Coronary artery (tissue), 2 donors: ENCODE results near the gene RAD52.

Source experiments
- DNase-seq: peaks from one replicate; pipeline ENCODE4 v3.0.0-alpha.2; 2017; ENCODE audit warnings: low spot score
- H3K27ac ChIP-seq, 2 donors: fragments of 200-600 bp; sonication (generic); one replicate each; pipeline ENCODE4 v1.5.1; 2016 to 2019
- H3K4me3 ChIP-seq: fragments of 200-600 bp; sonication (generic); 2 replicates; pipeline ENCODE4 v1.5.1; 2016; ENCODE audit warnings: mild to moderate bottlenecking, moderate library complexity
- TF ChIP-seq, protein P1 (sequence below): fragments of 200-600 bp; sonication (generic); IDR thresholded peaks from one replicate; pipeline ENCODE4 v1.5.1; 2019; ENCODE audit warnings: antibody characterized with exemption

RAD52 gene

DNA sequence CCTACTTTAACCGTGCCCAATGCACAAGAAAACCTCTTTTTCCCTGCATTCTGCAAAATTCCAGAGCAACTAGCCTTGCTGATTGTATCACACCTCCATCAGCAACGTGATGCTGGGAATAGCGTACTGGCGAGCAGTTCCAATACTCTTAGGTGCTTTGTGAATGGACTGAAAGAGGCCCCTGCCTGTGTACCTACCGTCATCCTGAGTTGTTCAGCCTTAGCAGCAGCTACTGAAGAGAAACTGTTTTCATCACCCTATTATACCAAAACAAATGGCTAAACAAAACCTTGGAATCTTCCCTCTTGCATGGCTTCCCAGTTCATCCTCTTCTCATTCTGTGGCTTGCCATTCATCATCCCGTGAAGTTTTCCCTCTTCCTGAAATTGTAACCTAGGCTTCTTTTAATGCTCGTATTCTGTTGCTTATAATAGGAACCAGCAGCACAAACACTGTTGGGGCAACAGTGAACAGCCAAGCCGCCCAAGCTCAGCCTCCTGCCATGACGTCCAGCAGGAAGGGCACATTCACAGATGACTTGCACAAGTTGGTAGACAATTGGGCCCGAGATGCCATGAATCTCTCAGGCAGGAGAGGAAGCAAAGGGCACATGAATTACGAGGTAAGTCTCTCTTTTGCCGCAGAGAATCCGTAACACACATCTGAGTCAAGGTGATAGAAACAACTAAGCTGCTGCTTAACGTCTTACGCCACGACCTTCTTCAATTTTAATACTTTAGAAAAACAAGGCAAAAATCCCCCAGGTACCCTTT lies 41.9 kb downstream of the RAD52 start:
- H3K4me3 ChIP-seq = no peak overlapping the region
- no peak overlapping the region for H3K27ac ChIP-seq
- TF ChIP-seq, protein P1, sequence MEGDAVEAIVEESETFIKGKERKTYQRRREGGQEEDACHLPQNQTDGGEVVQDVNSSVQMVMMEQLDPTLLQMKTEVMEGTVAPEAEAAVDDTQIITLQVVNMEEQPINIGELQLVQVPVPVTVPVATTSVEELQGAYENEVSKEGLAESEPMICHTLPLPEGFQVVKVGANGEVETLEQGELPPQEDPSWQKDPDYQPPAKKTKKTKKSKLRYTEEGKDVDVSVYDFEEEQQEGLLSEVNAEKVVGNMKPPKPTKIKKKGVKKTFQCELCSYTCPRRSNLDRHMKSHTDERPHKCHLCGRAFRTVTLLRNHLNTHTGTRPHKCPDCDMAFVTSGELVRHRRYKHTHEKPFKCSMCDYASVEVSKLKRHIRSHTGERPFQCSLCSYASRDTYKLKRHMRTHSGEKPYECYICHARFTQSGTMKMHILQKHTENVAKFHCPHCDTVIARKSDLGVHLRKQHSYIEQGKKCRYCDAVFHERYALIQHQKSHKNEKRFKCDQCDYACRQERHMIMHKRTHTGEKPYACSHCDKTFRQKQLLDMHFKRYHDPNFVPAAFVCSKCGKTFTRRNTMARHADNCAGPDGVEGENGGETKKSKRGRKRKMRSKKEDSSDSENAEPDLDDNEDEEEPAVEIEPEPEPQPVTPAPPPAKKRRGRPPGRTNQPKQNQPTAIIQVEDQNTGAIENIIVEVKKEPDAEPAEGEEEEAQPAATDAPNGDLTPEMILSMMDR = no peak

DNA sequence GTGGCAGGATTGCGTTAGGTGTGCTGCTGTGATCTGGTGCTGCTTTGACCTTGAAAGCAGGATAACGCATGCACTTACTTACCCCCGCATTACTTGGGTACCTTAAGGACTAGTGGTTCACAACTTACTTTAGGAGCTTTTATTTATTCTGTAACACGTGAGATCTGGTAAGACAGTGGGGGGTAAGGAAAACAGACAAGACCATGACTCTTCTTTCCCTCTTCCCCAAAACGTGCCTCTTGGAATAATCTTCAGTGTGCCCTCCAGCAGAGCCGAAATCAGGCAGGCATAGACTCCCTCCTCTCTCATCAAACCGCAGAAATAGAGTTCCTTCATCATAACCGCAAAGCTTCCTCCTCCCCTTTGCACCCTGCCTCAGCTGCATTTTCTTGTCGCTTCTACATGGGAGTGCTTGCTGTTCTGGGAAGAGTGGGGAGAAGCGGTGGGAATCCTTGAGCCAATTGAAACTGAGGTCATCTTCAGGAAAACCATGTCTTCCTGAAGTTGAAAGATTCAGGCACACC lies 43.4 kb downstream of the RAD52 start:
- no peak overlapping the region for H3K4me3 ChIP-seq
- TF ChIP-seq, protein P1 = no peak
- no peak overlapping the region for H3K27ac ChIP-seq
- DNase-seq = no peak

More for the DNA sequence above, 41.9 kb downstream of the RAD52 start:
- DNase-seq = no peak

DNA sequence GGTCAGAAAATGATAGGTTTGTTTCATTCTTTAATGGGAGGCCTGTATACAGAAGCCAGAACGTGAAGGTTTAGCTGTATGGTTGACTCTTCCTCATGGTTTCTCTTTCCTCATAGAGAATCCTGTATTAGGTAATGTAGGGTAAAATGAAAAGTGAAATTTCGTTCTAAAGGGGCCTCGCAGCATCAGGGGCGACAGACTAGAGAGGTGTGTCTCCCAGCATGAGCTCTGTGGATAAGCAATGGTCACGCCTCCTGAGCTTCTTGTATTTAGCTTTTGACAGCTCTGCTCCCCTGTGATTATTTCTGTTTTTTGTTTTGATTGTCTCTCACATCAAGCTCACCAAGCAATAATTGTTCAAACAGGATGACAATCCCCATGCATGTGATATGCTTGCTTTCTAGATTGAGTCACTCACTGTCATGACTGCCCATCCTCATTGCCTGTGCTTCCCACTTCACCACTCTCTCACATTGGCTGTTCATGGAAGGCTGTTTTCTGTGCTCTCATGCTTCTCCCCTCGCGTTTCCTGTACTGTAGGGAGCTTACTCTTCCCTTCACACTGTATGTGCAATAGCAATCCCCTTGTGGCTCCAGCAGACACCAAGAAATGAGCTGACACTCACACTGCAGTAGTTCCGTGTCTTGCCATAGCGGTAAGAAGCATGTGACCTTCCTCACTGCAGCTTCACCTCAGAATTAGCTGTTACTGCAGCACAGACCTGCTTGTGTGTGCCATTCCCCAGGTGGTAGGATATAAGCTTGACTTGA lies 44.0 kb downstream of the RAD52 start:
- DNase-seq = no peak
- Histone ChIP-seq H3K27ac (no peak overlapping the region), H3K4me3 (no peak overlapping the region)
- TF ChIP-seq, protein P1 = no peak

DNA sequence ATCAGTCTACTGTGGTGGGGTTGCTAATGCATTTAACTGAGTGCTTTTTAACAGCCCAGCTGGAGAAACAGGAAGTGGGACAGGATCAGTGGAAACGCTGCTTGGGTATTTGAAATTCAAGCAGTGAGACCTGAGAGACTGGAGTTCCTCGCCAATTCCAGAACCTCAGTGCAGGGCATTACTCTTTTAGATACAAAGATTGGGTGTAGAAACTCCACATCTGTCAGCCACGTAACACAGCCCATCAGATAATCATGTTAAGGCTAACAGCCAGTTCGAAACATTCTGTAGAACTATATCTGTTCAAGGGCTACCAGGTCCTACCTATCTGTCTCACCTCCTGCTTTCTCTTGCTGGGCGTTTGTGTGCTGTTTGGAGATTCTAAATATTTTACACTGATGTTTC lies 45.5 kb downstream of the RAD52 start:
- DNase-seq = no peak
- TF ChIP-seq, protein P1 = no peak
- Histone ChIP-seq H3K4me3 (no peak overlapping the region), H3K27ac (no peak overlapping the region)

DNA sequence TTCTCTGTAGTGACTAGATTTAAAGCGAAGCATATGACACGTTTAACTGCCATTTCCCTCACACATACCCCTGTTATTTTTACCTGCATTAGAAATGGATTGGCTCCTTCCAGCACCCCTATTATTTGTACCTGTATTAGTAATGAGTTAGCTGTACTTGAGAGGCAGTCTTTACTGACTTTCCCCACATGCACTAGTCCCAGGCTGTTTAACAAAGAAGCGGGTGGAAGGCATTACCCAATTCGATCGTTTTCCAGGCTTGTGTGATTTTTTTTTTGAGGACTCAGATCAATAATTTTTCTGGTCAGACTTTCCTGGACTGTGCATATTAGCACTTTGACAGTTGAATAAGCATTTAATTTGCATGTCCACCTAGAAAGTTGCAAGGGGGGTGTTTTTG lies 46.4 kb downstream of the RAD52 start:
- H3K27ac ChIP-seq = no peak overlapping the region
- no peak overlapping the region for H3K4me3 ChIP-seq
- no peak for DNase-seq
- TF ChIP-seq, protein P1 = no peak

DNA sequence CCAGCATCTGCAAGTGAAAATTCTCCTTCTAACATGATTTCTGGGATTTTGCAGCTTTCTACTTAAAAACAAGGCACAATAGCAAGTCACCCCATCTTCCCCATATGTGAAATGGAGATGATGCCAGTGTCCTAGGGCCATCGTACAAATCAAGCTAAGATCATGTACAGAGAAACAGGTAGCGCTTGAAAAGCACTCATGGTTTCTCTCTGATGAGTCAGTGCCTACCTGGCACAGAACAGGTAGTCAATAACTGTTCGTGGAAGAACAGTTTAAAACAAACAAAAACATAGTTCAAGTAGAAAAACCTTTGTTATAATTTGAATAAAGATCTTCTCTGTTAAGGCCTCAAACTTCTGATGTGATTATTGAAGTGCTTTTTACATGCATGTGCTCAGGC lies 46.9 kb downstream of the RAD52 start:
- TF ChIP-seq, protein P1 = no peak
- no peak overlapping the region for H3K4me3 ChIP-seq
- no peak overlapping the region for H3K27ac ChIP-seq
- no peak for DNase-seq
